VCaP (cell line): Measurements from ENCODE around the gene ARHGEF17.

Source experiments
- H3K27ac ChIP-seq: fragments of 450-650 bp; 2 replicates; pipeline ENCODE4 v1.5.1; 2017
- CTCF ChIP-seq: fragments of 450-650 bp; conservative IDR thresholded peaks from 2 replicates; pipeline ENCODE4 v1.5.1; 2017; ENCODE audit warnings: mild to moderate bottlenecking, moderate library complexity

Gene ARHGEF17

GRCh38 chr11:73393479-73394415, 85.7 kb downstream of the ARHGEF17 start:
- no peak overlapping the region for H3K27ac ChIP-seq
- TF ChIP-seq CTCF = peak; percentile 90

GRCh38 chr11:73394416-73395296, 86.6 kb downstream of the ARHGEF17 start:
- no peak overlapping the region for H3K27ac ChIP-seq
- TF ChIP-seq CTCF = no peak

GRCh38 chr11:73395297-73396208, 87.5 kb downstream of the ARHGEF17 start:
- no peak for TF ChIP-seq CTCF
- H3K27ac ChIP-seq = peak overlapping the region; percentile 37

- peak overlapping the region; percentile 37 for H3K27ac ChIP-seq
- TF ChIP-seq CTCF = no peak
Observed at GRCh38 chr11:73396251-73396930, 88.3 kb downstream of the ARHGEF17 start.

GRCh38 chr11:73396985-73397384, 88.9 kb downstream of the ARHGEF17 start:
- TF ChIP-seq CTCF = no peak
- peak overlapping the region; percentile 37 for H3K27ac ChIP-seq

- H3K27ac ChIP-seq = no peak overlapping the region
- no peak for TF ChIP-seq CTCF
Observed at GRCh38 chr11:73397468-73398131, 89.5 kb downstream of the ARHGEF17 start.
